Vagina (tissue), 2 donors: Measurements from ENCODE around the gene CHD6.

Source experiments
- POLR2A ChIP-seq, 2 donors: fragments of 450-650 bp; IDR thresholded peaks; one replicate each; pipeline ENCODE4 v1.6.1; 2017; ENCODE audit warnings: antibody characterized with exemption in 2 of 2, mild to moderate bottlenecking in 2 of 2, moderate library complexity in 2 of 2
- POLR2AphosphoS5 ChIP-seq, 2 donors: sonication (generic); formaldehyde crosslinking; IDR thresholded peaks; one replicate each; pipeline ENCODE4 v1.9.0; 2017; ENCODE audit warnings: antibody characterized with exemption in 2 of 2, mild to moderate bottlenecking in 2 of 2, low read depth in 1 of 2; ENCODE audit not compliant: insufficient read depth in 1 of 2
- TF ChIP-seq, protein P1 (sequence below), 3 experiments: fragments of 450-650 bp in 2 of 3; fragments of 200-600 bp in 1 of 3; sonication (generic) in 1 of 3; IDR thresholded peaks; one replicate each; pipeline ENCODE4 v1.5.1; 2017 to 2019; ENCODE audit warnings: antibody characterized with exemption in 3 of 3, mild to moderate bottlenecking in 2 of 3, moderate library complexity in 2 of 3

DNA sequence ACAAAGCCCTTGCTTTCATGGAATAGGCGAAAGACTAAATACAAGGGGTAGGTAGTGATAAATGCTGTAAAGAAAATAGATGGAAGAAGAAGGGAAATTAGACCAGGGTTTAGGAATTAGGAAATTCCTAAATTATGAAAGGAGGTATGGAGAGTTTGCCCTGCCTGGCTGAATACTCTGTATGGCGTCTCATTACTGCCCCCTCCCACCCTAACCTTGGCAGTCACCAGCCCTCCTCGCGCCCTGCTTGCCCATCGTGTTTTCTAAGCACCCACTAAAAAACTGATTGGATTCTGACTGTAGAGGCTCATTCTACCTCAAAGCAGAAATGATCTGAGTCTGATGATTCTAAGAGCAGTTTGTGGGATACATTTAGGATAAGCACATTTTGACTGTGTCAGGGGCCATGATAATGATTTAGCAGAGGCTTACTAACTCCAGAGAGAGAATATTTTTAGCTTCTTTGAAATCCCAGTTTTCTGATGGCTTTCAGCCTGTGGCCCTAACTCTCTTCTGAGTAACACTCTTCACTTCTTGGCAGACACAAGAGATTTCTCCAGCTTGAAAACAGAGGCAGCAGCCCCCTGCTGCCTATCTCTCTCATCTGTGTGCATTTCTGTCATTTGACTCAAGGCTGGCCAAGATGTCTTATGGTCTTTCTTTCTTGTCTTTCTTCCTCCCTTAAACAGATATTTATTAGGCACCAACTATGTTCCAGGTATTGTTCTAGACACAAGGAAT is 1.4 kb upstream of the CHD6 start:
- TF ChIP-seq, protein P1, sequence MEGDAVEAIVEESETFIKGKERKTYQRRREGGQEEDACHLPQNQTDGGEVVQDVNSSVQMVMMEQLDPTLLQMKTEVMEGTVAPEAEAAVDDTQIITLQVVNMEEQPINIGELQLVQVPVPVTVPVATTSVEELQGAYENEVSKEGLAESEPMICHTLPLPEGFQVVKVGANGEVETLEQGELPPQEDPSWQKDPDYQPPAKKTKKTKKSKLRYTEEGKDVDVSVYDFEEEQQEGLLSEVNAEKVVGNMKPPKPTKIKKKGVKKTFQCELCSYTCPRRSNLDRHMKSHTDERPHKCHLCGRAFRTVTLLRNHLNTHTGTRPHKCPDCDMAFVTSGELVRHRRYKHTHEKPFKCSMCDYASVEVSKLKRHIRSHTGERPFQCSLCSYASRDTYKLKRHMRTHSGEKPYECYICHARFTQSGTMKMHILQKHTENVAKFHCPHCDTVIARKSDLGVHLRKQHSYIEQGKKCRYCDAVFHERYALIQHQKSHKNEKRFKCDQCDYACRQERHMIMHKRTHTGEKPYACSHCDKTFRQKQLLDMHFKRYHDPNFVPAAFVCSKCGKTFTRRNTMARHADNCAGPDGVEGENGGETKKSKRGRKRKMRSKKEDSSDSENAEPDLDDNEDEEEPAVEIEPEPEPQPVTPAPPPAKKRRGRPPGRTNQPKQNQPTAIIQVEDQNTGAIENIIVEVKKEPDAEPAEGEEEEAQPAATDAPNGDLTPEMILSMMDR (IDR thresholded peaks at IDR 0.05), result no peak
- no peak for TF ChIP-seq POLR2A (IDR thresholded peaks at IDR 0.05)
- no peak for TF ChIP-seq POLR2AphosphoS5 (IDR thresholded peaks at IDR 0.05; ENCODE audit: insufficient read depth in 1 of 2, low read depth in 1 of 2)
